ENCODE results near the gene FUBP3. TPM values are rescaled to one million over a fixed set of nuclear protein-coding genes. Genes with fewer than 3 reads are reported as not detected.

The FUBP3 gene
- polyA plus RNA-seq, 1 experiment, result 38.8 TPM

DNA sequence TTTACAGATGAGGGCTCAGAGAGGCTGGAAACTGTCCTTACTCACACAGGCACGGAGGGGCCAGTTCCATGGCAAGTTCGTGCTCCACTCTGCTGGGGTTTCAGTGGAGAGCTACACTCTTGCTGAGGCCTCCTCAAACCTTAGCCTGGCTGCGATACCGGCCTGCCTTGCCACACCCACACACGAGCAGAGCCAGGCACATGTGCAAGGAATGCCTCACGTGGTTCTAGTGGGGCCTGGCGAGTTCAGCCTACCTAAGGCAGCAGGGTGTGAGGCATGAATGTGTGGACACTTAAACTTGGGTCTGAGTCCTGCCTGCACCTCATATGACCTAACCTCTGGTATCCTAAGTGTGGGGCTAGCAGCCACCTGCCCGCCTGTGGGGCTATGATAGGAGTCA is 63.5 kb downstream of the FUBP3 start:
- ChIA-PET CTCF (no interaction called here), POLR2A (no interaction called here)
- peaks cover 4% of the 10 kb centered on the region for H3K36me3 ChIP-seq (ENCODE audit: control insufficient read depth, insufficient read depth, low read length)
- no peak overlapping the region for H3K4me3 ChIP-seq (ENCODE audit: low read depth, low read length)
- TF ChIP-seq, protein P1, sequence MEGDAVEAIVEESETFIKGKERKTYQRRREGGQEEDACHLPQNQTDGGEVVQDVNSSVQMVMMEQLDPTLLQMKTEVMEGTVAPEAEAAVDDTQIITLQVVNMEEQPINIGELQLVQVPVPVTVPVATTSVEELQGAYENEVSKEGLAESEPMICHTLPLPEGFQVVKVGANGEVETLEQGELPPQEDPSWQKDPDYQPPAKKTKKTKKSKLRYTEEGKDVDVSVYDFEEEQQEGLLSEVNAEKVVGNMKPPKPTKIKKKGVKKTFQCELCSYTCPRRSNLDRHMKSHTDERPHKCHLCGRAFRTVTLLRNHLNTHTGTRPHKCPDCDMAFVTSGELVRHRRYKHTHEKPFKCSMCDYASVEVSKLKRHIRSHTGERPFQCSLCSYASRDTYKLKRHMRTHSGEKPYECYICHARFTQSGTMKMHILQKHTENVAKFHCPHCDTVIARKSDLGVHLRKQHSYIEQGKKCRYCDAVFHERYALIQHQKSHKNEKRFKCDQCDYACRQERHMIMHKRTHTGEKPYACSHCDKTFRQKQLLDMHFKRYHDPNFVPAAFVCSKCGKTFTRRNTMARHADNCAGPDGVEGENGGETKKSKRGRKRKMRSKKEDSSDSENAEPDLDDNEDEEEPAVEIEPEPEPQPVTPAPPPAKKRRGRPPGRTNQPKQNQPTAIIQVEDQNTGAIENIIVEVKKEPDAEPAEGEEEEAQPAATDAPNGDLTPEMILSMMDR (IDR thresholded peaks at IDR 0.05; ENCODE audit: insufficient read depth, low read depth, low read length), result no peak
- DNase-seq (ENCODE audit: low read depth), result no peak
- H3K27me3 ChIP-seq (ENCODE audit: control insufficient read depth, insufficient read depth, low read length), result no peaks in the 10 kb centered on the region

DNA sequence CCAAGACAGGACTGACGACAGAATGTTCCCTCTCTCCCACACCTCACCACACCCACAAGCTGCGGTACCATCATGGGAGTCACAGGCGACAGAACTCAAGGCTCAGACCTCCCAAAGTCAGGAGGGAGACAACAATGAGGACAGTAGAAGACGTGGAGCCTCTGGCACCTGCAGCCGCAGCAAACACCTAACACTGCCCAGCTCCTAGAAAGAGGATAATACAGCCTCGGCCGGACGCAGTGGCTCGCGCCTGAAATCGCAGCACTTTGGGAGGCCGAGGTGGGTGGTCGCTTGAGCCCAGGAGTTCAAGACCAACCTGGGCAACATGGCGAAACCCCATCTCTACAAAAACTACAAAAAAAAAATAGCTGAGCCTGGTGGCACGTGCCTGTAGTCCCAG is 71.8 kb downstream of the FUBP3 start:
- Histone ChIP-seq H3K4me3 (ENCODE audit: low read depth, low read length) (no peak overlapping the region), H3K36me3 (ENCODE audit: control insufficient read depth, insufficient read depth, low read length) (no peaks in the 10 kb centered on the region), H3K27me3 (ENCODE audit: control insufficient read depth, insufficient read depth, low read length) (peaks cover 3% of the 10 kb centered on the region)
- TF ChIP-seq, protein P1 (IDR thresholded peaks at IDR 0.05; ENCODE audit: insufficient read depth, low read depth, low read length), result no peak
- DNase-seq (ENCODE audit: low read depth), result no peak
- CTCF ChIA-PET, result no interaction called here
- POLR2A ChIA-PET, result no interaction called here

DNA sequence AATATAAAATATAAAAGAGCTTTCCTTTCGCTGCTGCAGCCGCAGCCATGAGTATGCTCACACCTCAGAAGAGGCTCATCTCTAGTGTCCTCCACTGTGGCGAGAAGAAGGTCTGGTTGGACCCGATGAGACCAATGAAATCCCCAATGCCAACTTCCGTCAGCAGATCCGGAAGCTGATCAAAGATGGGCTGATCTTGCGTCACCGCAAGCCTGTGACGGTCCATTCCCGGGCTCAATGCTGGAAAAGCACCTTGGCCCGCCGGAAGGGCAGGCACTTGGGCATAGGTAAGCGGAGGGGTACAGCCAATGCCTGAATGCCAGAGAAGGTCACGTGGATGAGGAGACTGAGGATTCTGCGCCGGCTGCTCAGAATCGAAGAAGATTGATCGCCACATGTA is 72.4 kb downstream of the FUBP3 start:
- no peaks in the 10 kb centered on the region for H3K36me3 ChIP-seq (ENCODE audit: control insufficient read depth, insufficient read depth, low read length)
- DNase-seq (ENCODE audit: low read depth), result no peak
- H3K27me3 ChIP-seq (ENCODE audit: control insufficient read depth, insufficient read depth, low read length), result peaks cover 8% of the 10 kb centered on the region
- ChIA-PET CTCF (no interaction called here), POLR2A (no interaction called here)
- H3K4me3 ChIP-seq (ENCODE audit: low read depth, low read length), result no peak overlapping the region
- TF ChIP-seq, protein P1 (IDR thresholded peaks at IDR 0.05; ENCODE audit: insufficient read depth, low read depth, low read length), result no peak

- CTCF ChIA-PET, result interaction anchor here (1.4 kb wide), 1 partner anchor 29 kb away, joined by 3 read pairs; no protein-coding TSS in a partner anchor
- H3K4me3 ChIP-seq (ENCODE audit: low read depth, low read length), result no peak overlapping the region
Observed at GRCh38 chr9:130654879-130655278, 75.5 kb downstream of the FUBP3 start.

DNA sequence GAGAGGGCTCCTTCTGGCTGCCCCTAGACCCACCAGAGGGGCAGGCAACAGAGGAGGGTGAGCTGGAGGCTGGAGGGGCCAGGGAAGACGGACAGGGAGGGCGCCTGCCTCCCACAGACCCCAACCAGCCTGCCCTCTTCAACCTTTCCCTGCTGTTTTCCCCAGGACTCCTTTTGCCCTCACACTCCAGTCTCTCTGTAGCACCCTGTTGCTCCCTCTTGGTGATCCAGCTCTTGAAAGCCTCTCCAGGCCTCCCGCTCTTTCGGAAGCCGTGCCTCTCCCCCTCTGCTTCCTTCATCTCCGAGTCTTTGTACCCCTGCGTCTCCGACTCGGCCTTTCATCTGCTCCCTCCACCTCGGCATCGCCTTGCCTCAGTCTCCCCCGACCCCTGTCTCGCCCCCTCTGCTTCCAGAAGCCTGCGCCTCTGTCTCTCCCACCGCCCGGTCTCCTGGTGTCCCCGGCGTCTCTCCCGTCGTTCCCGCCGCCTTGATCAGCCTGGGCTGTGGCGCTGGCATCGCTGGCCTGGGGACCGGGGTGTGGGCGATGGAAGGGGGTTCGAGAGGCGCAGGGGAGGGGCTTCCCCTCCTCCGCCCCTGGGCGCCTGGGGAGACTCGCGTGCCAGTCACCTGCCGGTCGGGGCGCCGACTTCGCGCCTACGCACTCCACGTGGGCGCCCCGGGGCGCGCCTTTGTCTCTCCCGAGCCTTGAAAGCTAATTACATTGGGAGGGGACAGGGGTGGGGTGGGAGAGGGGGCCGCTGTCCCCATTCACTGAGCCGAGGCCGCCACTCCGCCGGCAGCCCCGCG is 79.7 kb downstream of the FUBP3 start:
- Histone ChIP-seq H3K36me3 (ENCODE audit: control insufficient read depth, insufficient read depth, low read length) (no peaks in the 10 kb centered on the region), H3K27me3 (ENCODE audit: control insufficient read depth, insufficient read depth, low read length) (peaks cover 55% of the 10 kb centered on the region), H3K4me3 (ENCODE audit: low read depth, low read length) (no peak overlapping the region)
- DNase-seq (ENCODE audit: low read depth), result no peak
- TF ChIP-seq, protein P1 (IDR thresholded peaks at IDR 0.05; ENCODE audit: insufficient read depth, low read depth, low read length), result no peak
- CTCF ChIA-PET, result no interaction called here
- POLR2A ChIA-PET, result no interaction called here

More at GRCh38 chr9:130654879-130655278, 75.5 kb downstream of the FUBP3 start:
- TF ChIP-seq, protein P1 (IDR thresholded peaks at IDR 0.05; ENCODE audit: insufficient read depth, low read depth, low read length), result no peak
- POLR2A ChIA-PET, result no interaction called here
- DNase-seq (ENCODE audit: low read depth), result no peak
- Histone ChIP-seq H3K27me3 (ENCODE audit: control insufficient read depth, insufficient read depth, low read length) (peaks cover 23% of the 10 kb centered on the region), H3K36me3 (ENCODE audit: control insufficient read depth, insufficient read depth, low read length) (no peaks in the 10 kb centered on the region)

All from BJ (cell line).